ENCODE results near the gene SECTM1.

The SECTM1 gene

DNA sequence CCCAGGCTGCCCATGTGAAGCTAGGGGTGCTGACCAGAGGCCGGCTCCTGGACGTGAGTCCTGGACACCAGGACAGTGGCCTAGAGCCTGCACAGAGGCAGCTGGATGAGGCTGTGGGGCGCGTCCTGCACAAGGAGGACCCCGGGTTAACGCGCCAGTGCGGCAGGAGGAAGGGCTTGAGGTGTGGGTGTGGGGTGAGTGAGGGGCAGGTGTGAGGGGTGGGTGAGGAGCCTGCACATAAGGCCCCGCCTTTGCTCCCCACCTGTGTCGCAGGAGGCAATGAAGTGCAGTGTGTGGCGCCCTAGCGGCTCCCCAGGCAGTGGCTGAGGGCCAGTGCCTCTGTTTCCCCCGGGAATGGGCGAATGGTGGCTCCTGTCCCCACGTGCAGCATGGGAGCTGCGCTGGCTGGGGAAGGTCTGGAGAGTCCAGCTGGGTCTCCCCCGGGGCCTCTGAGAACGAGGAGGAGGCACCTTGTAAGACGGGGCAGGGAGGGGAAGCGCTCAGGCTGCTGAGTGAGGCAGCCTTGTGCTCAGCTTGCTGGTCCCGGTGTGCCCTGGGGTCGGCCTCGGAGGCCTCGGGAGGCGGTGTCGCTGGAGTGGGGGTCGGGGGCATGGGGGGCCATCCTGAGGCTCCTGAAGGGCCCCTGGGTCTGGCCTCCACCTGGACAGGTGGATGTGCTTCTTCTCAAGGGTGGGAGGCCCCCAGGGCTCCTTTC, 19.4 kb downstream of the SECTM1 start:
- H3K27me3 ChIP-seq (ENCODE audit: control insufficient read depth, low read length): no peaks in the 10 kb centered on the region
- H3K79me2 ChIP-seq (ENCODE audit: control insufficient read depth, low read length): no peaks in the 10 kb centered on the region
- H3K27ac ChIP-seq (ENCODE audit: low read depth, low read length): no peak overlapping the region
- no peaks in the 10 kb centered on the region for H3K9me2 ChIP-seq (replicated peaks; ENCODE audit: control insufficient read depth, low read length)
- no peaks in the 10 kb centered on the region for H3K4me1 ChIP-seq (ENCODE audit: control insufficient read depth, low read length)
- no peak overlapping the region for H3K4me3 ChIP-seq (ENCODE audit: low read length)
- peaks cover 17% of the 10 kb centered on the region for H3K9me3 ChIP-seq (ENCODE audit: control insufficient read depth, insufficient read depth, low read length)
- H3F3A ChIP-seq (ENCODE audit: control insufficient read depth, insufficient read depth): peaks cover 3% of the 10 kb centered on the region; the same call in 1 of the 2 replicates
- no peaks in the 10 kb centered on the region for H3K36me3 ChIP-seq (ENCODE audit: control insufficient read depth, low read length)
- TF ChIP-seq EZH2phosphoT487 (IDR thresholded peaks at IDR 0.05; ENCODE audit: borderline replicate concordance, low read length) (no peak), CTCF (IDR thresholded peaks at IDR 0.05; ENCODE audit: low read depth, low read length, poor library complexity, severe bottlenecking) (no peak)
- no peaks in the 10 kb centered on the region for H4K20me1 ChIP-seq (ENCODE audit: control insufficient read depth, insufficient read depth, low read depth, low read length)
- H3K4me2 ChIP-seq (ENCODE audit: low read length): no peak overlapping the region

DNA sequence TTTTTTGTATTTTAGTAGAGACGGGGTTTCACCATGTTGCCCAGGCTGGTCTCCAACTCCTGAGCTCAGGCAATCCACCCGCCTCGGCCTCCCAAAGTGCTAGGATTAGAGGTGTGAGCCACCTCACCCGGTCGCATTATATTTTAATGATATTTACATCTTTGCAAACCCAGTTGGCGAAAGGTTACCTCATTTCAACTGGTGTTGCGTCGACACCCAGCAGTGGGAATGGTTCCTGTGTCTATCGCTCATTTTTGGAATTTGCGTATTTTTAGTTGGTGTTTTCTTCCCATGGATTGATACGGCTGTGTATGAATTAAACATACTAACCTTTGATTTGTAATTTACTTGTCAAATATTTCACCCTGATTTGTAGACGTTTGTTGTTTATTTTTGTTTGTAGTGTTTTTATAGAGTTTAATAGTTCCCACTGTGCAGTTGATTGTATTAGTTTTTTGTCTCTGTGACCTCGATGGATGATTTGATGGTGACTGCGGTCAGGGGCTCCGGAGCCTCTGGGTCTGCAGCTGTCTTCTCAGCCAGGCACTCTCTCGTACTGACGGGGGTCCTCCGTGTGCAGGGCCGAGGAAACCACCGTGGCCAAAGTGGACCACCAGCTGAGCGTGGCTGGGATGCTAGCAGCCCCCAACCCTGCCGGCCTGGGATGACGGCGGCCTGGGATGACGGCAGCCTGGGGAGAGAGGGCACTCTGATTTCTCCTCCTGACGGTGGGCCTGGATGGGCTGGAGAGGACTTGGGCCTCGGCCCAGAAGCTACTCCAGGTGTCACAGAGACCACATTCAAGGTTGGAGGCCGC, 20.2 kb downstream of the SECTM1 start:
- Histone ChIP-seq H3K27me3 (ENCODE audit: control insufficient read depth, low read length) (no peaks in the 10 kb centered on the region), H3K4me1 (ENCODE audit: control insufficient read depth, low read length) (no peaks in the 10 kb centered on the region), H3K27ac (ENCODE audit: low read depth, low read length) (no peak overlapping the region), H3K36me3 (ENCODE audit: control insufficient read depth, low read length) (no peaks in the 10 kb centered on the region), H3K4me2 (ENCODE audit: low read length) (no peak overlapping the region), H3K79me2 (ENCODE audit: control insufficient read depth, low read length) (no peaks in the 10 kb centered on the region), H3K4me3 (ENCODE audit: low read length) (no peak overlapping the region), H3F3A (ENCODE audit: control insufficient read depth, insufficient read depth) (peaks cover 3% of the 10 kb centered on the region; the same call in 1 of the 2 replicates), H4K20me1 (ENCODE audit: control insufficient read depth, insufficient read depth, low read depth, low read length) (no peaks in the 10 kb centered on the region), H3K9me2 (replicated peaks; ENCODE audit: control insufficient read depth, low read length) (no peaks in the 10 kb centered on the region), H3K9me3 (ENCODE audit: control insufficient read depth, insufficient read depth, low read length) (peaks cover 9% of the 10 kb centered on the region; the same call in 1 of the 2 replicates)
- TF ChIP-seq CTCF (IDR thresholded peaks at IDR 0.05; ENCODE audit: low read depth, low read length, poor library complexity, severe bottlenecking) (no peak), EZH2phosphoT487 (IDR thresholded peaks at IDR 0.05; ENCODE audit: borderline replicate concordance, low read length) (no peak)

DNA sequence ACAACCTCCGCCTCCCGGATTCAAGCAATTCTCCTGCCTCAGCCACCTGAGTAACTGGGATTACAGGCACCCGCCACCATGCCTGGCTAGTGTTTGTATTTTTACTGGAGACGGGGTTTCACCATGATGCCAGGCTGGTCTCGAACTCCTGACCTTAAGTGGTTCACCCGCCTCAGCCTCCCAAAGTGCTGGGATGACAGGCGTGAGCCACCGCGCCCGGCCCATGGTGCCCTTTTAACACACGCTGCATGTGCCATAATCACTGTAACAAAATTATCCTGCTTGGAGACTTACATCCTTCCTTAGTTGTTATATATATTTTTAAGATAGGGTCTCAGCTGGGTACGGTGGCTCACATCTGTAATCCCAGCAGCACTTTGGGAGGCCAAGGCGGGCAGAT, 21.6 kb downstream of the SECTM1 start:
- H4K20me1 ChIP-seq (ENCODE audit: control insufficient read depth, insufficient read depth, low read depth, low read length): no peaks in the 10 kb centered on the region
- TF ChIP-seq EZH2phosphoT487 (IDR thresholded peaks at IDR 0.05; ENCODE audit: borderline replicate concordance, low read length) (no peak), CTCF (IDR thresholded peaks at IDR 0.05; ENCODE audit: low read depth, low read length, poor library complexity, severe bottlenecking) (no peak)
- H3K9me2 ChIP-seq (replicated peaks; ENCODE audit: control insufficient read depth, low read length): no peaks in the 10 kb centered on the region
- no peak overlapping the region for H3K4me2 ChIP-seq (ENCODE audit: low read length)
- H3K79me2 ChIP-seq (ENCODE audit: control insufficient read depth, low read length): no peaks in the 10 kb centered on the region
- H3K27ac ChIP-seq (ENCODE audit: low read depth, low read length): no peak overlapping the region
- no peaks in the 10 kb centered on the region for H3K36me3 ChIP-seq (ENCODE audit: control insufficient read depth, low read length)
- H3K27me3 ChIP-seq (ENCODE audit: control insufficient read depth, low read length): no peaks in the 10 kb centered on the region
- no peak overlapping the region for H3K4me3 ChIP-seq (ENCODE audit: low read length)
- no peaks in the 10 kb centered on the region for H3F3A ChIP-seq (ENCODE audit: control insufficient read depth, insufficient read depth)
- no peaks in the 10 kb centered on the region for H3K4me1 ChIP-seq (ENCODE audit: control insufficient read depth, low read length)
- H3K9me3 ChIP-seq (ENCODE audit: control insufficient read depth, insufficient read depth, low read length): no peaks in the 10 kb centered on the region

All from DOHH2 (cell line).